ENCODE measurements around the gene S1PR4. TPM values are rescaled to one million over a fixed set of nuclear protein-coding genes. Genes with fewer than 3 reads are reported as not detected.

The S1PR4 gene
- polyA plus RNA-seq, 1 of the 3 experiments (the other 2 are of a cell fraction) = not detected

DNA sequence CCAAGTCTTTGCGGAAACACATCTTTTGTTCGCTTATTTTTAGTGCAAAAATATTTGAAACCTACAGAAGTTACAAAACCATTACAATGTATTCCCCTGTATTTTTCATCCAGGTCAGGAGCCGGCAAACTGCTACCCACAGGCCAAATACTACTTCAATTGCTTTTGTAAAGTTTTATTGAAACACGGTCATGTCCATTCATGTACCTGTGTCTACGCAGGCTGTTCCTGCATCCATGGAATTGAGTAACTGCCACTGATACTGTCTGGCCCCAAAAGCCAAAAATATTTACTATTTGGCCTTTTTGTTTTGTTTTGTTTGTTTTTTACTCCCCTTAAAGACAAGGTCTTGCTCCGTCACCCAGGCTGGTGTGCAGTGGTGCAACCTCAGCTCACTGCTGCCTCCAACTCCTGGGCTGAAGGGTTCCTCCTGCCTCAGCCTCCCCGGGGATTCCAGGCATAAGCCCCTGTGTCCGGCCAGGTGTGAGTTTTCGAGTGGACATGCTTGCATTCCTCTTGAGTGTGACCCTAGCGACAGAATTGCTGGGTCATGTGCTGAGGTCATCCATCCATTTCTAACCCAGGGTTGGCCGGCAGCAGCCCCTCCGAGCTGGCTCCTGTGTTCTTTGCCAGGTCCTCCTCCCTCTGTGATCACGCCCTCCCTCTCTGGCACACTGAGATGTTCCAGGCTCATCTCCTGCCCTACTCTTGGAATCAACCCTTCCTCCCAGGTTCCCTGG lies 10.9 kb upstream of the S1PR4 start:
- H3K4me3 ChIP-seq (ENCODE audit: low read depth in 2 of 2, low read length in 1 of 2) = no peak overlapping the region
- TF ChIP-seq SMC3 (IDR thresholded peaks at IDR 0.05; ENCODE audit: low read depth, low read length) (no peak), RFX5 (IDR thresholded peaks at IDR 0.05; ENCODE audit: low read length) (no peak), IRF3 (IDR thresholded peaks at IDR 0.05; ENCODE audit: low read depth, low read length) (no peak), JUND (IDR thresholded peaks at IDR 0.05) (no peak), SIN3A (IDR thresholded peaks at IDR 0.05; ENCODE audit: borderline replicate concordance, low read depth, low read length) (no peak)
- TF ChIP-seq, protein P1, sequence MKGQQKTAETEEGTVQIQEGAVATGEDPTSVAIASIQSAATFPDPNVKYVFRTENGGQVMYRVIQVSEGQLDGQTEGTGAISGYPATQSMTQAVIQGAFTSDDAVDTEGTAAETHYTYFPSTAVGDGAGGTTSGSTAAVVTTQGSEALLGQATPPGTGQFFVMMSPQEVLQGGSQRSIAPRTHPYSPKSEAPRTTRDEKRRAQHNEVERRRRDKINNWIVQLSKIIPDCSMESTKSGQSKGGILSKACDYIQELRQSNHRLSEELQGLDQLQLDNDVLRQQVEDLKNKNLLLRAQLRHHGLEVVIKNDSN (IDR thresholded peaks at IDR 0.05; ENCODE audit: borderline replicate concordance, low read depth) = no peak
- TF ChIP-seq, protein P2, sequence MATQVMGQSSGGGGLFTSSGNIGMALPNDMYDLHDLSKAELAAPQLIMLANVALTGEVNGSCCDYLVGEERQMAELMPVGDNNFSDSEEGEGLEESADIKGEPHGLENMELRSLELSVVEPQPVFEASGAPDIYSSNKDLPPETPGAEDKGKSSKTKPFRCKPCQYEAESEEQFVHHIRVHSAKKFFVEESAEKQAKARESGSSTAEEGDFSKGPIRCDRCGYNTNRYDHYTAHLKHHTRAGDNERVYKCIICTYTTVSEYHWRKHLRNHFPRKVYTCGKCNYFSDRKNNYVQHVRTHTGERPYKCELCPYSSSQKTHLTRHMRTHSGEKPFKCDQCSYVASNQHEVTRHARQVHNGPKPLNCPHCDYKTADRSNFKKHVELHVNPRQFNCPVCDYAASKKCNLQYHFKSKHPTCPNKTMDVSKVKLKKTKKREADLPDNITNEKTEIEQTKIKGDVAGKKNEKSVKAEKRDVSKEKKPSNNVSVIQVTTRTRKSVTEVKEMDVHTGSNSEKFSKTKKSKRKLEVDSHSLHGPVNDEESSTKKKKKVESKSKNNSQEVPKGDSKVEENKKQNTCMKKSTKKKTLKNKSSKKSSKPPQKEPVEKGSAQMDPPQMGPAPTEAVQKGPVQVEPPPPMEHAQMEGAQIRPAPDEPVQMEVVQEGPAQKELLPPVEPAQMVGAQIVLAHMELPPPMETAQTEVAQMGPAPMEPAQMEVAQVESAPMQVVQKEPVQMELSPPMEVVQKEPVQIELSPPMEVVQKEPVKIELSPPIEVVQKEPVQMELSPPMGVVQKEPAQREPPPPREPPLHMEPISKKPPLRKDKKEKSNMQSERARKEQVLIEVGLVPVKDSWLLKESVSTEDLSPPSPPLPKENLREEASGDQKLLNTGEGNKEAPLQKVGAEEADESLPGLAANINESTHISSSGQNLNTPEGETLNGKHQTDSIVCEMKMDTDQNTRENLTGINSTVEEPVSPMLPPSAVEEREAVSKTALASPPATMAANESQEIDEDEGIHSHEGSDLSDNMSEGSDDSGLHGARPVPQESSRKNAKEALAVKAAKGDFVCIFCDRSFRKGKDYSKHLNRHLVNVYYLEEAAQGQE (IDR thresholded peaks at IDR 0.05; ENCODE audit: low read depth, low read length) = no peak
- ChIA-PET POLR2A (no interaction called here), CTCF (interaction anchor here (2.3 kb wide), 1 partner anchor 42 kb away, joined by 6 read pairs; no protein-coding TSS in a partner anchor)
- no peak overlapping the region for H3K9ac ChIP-seq
- no peak overlapping the region for H2AFZ ChIP-seq (ENCODE audit: low read depth)
- no peaks in the 10 kb centered on the region for H3K27me3 ChIP-seq (ENCODE audit: insufficient read depth)
- no peaks in the 10 kb centered on the region for H4K20me1 ChIP-seq (ENCODE audit: insufficient read depth)
- no peaks in the 10 kb centered on the region for H3K36me3 ChIP-seq (replicated peaks in 1 of 2; ENCODE audit: control insufficient read depth in 1 of 2, insufficient read depth in 2 of 2, low read length in 1 of 2)
- no peak overlapping the region for H3K4me2 ChIP-seq
- H3K4me1 ChIP-seq (ENCODE audit: control insufficient read depth in 1 of 2, insufficient read depth in 2 of 2, low read depth in 1 of 2, low read length in 1 of 2) = no peaks in the 10 kb centered on the region; a peak in 1 of 4 replicates
- 69% methylated on average over 13 of the region's 13 CpGs for WGBS (ENCODE audit: low lambda C conversion rate)
- H3K9me2 ChIP-seq = no peaks in the 10 kb centered on the region
- DNase-seq = no peak
- no peaks in the 10 kb centered on the region for H3K79me2 ChIP-seq (ENCODE audit: insufficient read depth)
- H3F3A ChIP-seq (replicated peaks; ENCODE audit: insufficient read depth) = no peaks in the 10 kb centered on the region
- no peaks in the 10 kb centered on the region for H3K9me3 ChIP-seq
- H3K27ac ChIP-seq (ENCODE audit: low read depth in 2 of 2, low read length in 1 of 2) = no peak overlapping the region

DNA sequence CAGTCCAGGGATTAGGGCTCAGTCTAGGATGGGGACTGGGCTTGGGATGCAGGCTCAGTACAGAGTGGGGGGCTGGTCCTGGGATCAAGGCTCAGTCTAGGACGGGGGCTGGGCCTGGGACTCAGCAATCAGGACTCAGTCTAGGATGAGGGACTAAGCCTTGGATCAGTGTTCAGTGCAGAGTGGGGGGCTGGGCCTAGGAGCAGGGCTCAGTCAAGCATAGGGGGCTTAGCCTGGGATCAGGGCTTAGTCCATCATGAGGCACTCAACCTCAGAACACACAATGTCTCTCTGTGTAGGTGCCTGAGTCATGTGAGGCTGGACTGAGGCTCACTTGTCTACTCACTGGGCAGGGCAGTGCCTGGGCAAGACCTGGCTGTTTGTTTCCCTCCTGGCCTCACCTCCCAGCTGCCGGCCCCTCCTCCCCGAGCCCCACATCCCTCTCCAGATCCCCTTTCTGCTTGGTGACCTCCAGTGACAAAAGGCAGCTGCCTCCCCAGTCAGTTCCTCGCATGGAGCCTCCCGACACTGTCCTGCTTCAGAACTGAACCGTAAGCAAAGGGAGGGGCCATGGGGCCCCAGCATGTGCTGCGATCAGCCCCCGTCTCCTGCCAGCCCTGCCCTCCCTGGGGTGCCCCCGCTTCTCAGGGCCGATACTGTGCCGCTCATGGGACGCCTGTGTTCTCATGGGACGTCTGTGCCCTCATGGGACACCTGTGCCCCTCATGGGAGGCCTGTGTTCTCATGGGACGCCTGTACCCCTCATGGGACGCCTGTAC lies 6.5 kb upstream of the S1PR4 start:
- Histone ChIP-seq H3F3A (replicated peaks; ENCODE audit: insufficient read depth) (no peaks in the 10 kb centered on the region), H3K79me2 (ENCODE audit: insufficient read depth) (no peaks in the 10 kb centered on the region), H3K9me3 (no peaks in the 10 kb centered on the region), H3K27ac (ENCODE audit: low read depth in 2 of 2, low read length in 1 of 2) (no peak overlapping the region), H2AFZ (ENCODE audit: low read depth) (no peak overlapping the region), H3K36me3 (replicated peaks in 1 of 2; ENCODE audit: control insufficient read depth in 1 of 2, insufficient read depth in 2 of 2, low read length in 1 of 2) (no peaks in the 10 kb centered on the region), H3K4me1 (ENCODE audit: control insufficient read depth in 1 of 2, insufficient read depth in 2 of 2, low read depth in 1 of 2, low read length in 1 of 2) (no peaks in the 10 kb centered on the region; a peak in 1 of 4 replicates), H3K9ac (no peak overlapping the region), H3K27me3 (ENCODE audit: insufficient read depth) (no peaks in the 10 kb centered on the region), H3K4me3 (ENCODE audit: low read depth in 2 of 2, low read length in 1 of 2) (no peak overlapping the region), H3K9me2 (no peaks in the 10 kb centered on the region), H3K4me2 (no peak overlapping the region), H4K20me1 (ENCODE audit: insufficient read depth) (no peaks in the 10 kb centered on the region)
- POLR2A ChIA-PET = no interaction called here
- no peak for DNase-seq
- 53% methylated on average over 8 of the region's 15 CpGs for WGBS (ENCODE audit: low lambda C conversion rate)
- CTCF ChIA-PET = interaction anchor here (0.5 to 1.6 kb wide), 4 partner anchors 8 to 209 kb away, joined by 3 to 4 read pairs (median 3); no protein-coding TSS in a partner anchor
- no peak for TF ChIP-seq MXI1 (IDR thresholded peaks at IDR 0.05; ENCODE audit: low read depth, low read length)
- no peak for TF ChIP-seq YY1 (IDR thresholded peaks at IDR 0.05; ENCODE audit: low read depth)
- TF ChIP-seq CTCF (IDR thresholded peaks at IDR 0.05) = no peak
- no peak for TF ChIP-seq FOXM1 (IDR thresholded peaks at IDR 0.05; ENCODE audit: low read depth)
- no peak for TF ChIP-seq SIN3A (IDR thresholded peaks at IDR 0.05; ENCODE audit: borderline replicate concordance, low read depth, low read length)
- no peak for TF ChIP-seq FOSL2 (IDR thresholded peaks at IDR 0.05; ENCODE audit: borderline replicate concordance, low read depth)
- no peak for TF ChIP-seq ELF1 (IDR thresholded peaks at IDR 0.05)
- no peak for TF ChIP-seq MEF2A (IDR thresholded peaks at IDR 0.05; ENCODE audit: borderline replicate concordance, low read depth)
- no peak for TF ChIP-seq EP300 (IDR thresholded peaks at IDR 0.05; ENCODE audit: borderline replicate concordance in 1 of 2, low read depth in 1 of 2, low read length in 1 of 2)
- no peak for TF ChIP-seq RFX5 (IDR thresholded peaks at IDR 0.05; ENCODE audit: low read length)
- TF ChIP-seq RXRA (IDR thresholded peaks at IDR 0.05; ENCODE audit: borderline replicate concordance, low read depth) = no peak
- TF ChIP-seq TEAD4 (IDR thresholded peaks at IDR 0.05; ENCODE audit: borderline replicate concordance, insufficient read depth) = no peak
